Skeletal muscle tissue (tissue), 4 donors: Measurements from ENCODE around the gene EPHB1. TPM values are rescaled to one million over a fixed set of nuclear protein-coding genes. Genes with fewer than 3 reads are reported as not detected.

Source experiments
- H3K27ac ChIP-seq: one replicate; pipeline ENCODE4 v1.7.0; 2013; ENCODE audit warnings: mild to moderate bottlenecking, low read depth, low read length, inconsistent platforms
- H3K27me3 ChIP-seq, 3 donors: one replicate each; pipeline ENCODE4 v1.7.0; 2013; ENCODE audit warnings: low read length in 3 of 3; ENCODE audit not compliant: control insufficient read depth in 3 of 3, insufficient read depth in 3 of 3
- H3K36me3 ChIP-seq, 3 donors: one replicate each; pipeline ENCODE4 v1.7.0; 2013; ENCODE audit warnings: low read length in 3 of 3; ENCODE audit not compliant: control insufficient read depth in 3 of 3, insufficient read depth in 3 of 3
- H3K4me1 ChIP-seq, 3 donors: one replicate each; pipeline ENCODE4 v1.7.0; 2013; ENCODE audit warnings: low read length in 3 of 3, mild to moderate bottlenecking in 3 of 3; ENCODE audit not compliant: control insufficient read depth in 3 of 3, insufficient read depth in 3 of 3
- H3K4me3 ChIP-seq, 3 donors: one replicate each; pipeline ENCODE4 v1.7.0; 2013; ENCODE audit warnings: low read length in 3 of 3
- H3K9ac ChIP-seq, 3 donors: one replicate each; pipeline ENCODE4 v1.7.0; 2013; ENCODE audit warnings: low read length in 3 of 3, mild to moderate bottlenecking in 3 of 3, moderate library complexity in 2 of 3, low read depth in 1 of 3
- H3K9me3 ChIP-seq, 3 donors: one replicate each; pipeline ENCODE4 v1.7.0; 2013; ENCODE audit warnings: low read length in 3 of 3; ENCODE audit not compliant: control insufficient read depth in 3 of 3
- total RNA-seq: library from RNA; depleted of rRNA; stranded (reverse); fragments of >200 nt; gene quantifications from one replicate; pipeline ENCODE4 v1.2.3, GENCODE V29; 2014
- donor health status: Osteomylitis.

The EPHB1 gene
- total RNA-seq, 1 donor from 2014 or later: 5.7 TPM

DNA sequence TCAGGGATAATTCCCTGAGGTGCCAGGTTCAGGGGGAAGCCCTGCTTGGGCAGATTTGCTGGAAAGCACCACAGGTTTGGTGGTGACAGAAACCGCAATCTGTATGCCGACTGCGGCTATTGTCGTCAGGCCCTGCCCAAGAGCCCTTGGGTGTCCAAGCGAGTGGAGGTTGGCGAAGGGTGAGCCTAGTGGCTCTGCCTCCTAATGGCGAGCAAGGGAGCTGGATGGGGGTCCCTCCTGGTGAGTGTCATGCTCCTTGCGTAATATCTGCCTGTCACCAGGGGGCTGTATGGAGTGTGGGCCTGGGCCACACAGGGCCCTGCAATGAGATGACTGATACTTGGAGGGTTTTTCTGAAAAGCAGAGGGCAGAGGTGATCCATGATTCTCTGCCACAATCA lies 101.6 kb downstream of the EPHB1 start:
- Histone ChIP-seq H3K27me3 (no peaks in the 10 kb centered on the region), H3K36me3 (no peaks in the 10 kb centered on the region), H3K4me3 (no peak overlapping the region), H3K27ac (no peak overlapping the region), H3K9me3 (no peaks in the 10 kb centered on the region), H3K4me1 (peaks cover 0 to 24% (median 9%) of the 10 kb centered on the region in 3 donors), H3K9ac (no peak overlapping the region)

DNA sequence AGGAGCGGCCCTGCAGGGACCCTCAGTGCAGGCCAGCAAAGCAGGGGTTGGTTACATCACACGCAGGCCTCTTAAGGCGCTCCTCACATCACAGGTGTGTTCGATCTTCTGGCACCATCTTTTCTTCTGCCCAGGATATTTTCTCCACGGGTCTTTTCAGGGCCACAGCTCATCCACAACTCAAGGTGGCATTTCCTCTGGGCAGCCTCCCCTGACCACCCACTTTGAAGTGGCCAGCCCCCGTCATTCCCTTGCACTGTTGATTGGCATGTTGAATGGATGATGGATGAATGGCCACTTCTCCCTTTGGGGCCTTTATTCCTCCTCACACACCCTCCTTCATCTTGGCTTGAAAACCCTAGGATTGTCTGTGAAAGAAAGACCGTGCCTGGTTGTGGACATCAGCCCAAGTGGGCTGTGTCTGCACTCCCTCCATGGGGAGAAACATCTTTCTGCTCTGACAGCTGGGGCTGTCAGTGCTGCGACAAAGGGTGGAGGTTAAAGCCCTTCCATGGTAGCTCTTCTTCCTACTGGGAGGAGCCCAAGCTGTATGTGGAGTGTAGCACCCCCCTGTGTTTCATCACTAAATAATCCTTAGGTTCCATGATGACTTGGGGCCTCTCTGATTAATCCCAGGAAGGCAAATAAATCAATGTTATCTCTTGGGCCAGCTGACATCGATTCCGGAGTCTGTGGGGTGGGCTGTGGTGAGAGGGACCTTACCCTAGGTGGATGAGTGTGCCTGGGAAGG lies 102.5 kb downstream of the EPHB1 start:
- Histone ChIP-seq H3K36me3 (no peaks in the 10 kb centered on the region), H3K27me3 (no peaks in the 10 kb centered on the region), H3K4me1 (peaks cover 0 to 24% (median 9%) of the 10 kb centered on the region in 3 donors), H3K27ac (no peak overlapping the region), H3K4me3 (no peak overlapping the region), H3K9ac (no peak overlapping the region), H3K9me3 (no peaks in the 10 kb centered on the region)

DNA sequence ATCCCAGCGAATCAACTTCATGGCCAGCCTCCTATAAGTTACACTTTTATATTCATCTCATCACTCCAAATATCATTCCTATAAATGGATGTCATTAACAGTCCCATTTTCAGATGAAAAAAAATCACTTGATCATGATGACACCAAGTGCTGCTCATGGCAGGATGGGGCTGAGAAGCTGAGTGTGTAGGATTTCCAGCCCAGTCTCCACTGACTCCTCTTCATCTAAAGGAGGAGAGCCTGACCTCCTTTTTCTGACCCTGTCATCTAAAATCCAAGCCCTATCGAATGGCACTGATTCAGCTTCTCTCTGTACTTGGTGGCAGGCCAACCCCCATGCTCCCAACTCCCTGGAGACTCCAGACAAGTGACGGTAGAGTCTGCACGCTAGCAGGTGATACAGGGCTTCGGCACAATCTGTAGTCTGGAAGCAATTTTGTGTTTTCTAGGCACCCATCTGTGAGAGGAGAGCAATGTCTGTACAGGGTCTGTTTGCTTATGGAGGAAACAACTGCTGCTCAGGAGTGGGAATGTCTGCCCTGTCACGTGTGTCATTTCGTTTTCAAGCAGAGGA lies 103.2 kb downstream of the EPHB1 start:
- no peaks in the 10 kb centered on the region for H3K9me3 ChIP-seq
- H3K27me3 ChIP-seq: no peaks in the 10 kb centered on the region
- H3K9ac ChIP-seq: no peak overlapping the region
- H3K36me3 ChIP-seq: no peaks in the 10 kb centered on the region
- no peak overlapping the region for H3K27ac ChIP-seq
- H3K4me1 ChIP-seq: peaks cover 0 to 24% (median 9%) of the 10 kb centered on the region in 3 donors
- no peak overlapping the region for H3K4me3 ChIP-seq

DNA sequence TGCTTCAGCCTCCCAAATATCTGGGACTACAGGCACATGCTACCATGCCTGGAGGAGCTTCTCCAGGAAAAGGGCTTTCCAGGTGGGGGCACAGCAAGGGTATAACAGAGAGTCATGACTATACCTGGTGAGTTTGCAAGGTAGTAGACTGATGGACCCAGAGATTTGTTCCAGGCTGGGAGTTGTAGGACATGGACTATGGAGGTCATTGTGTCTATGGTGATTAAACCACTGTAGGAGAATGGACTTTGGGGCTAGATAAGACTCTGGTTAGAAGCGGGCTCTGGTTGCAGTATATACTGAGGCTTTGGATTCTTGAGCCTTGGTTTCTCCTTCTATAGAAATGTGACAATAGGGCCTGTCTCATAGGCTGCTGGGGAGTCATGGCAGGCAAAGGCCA lies 104.7 kb downstream of the EPHB1 start:
- Histone ChIP-seq H3K9ac (no peak overlapping the region), H3K27me3 (no peaks in the 10 kb centered on the region), H3K4me3 (no peak overlapping the region), H3K36me3 (no peaks in the 10 kb centered on the region), H3K4me1 (peaks cover 8 to 34% (median 14%) of the 10 kb centered on the region in 3 donors), H3K27ac (no peak overlapping the region), H3K9me3 (no peaks in the 10 kb centered on the region)

DNA sequence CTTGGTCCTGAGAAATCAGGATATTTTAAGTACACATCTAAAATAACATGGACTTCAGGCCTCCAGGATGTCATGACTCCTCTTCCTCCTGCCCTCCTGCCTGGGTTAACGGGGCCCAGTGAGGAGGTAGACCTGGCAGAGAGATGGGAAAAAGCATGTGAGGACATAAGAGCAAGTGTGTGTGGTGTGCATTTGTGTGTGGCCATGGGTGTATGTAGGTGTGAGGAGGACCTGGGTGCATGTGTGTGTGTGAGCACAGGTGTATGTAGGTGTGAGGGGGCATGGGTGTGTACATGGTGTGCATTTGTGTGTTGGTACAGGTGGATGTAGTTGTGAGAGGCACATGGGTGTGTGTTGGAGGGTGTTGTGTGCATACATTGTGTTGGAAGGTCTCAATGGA lies 105.4 kb downstream of the EPHB1 start:
- Histone ChIP-seq H3K27ac (no peak overlapping the region), H3K4me3 (no peak overlapping the region), H3K4me1 (peaks cover 15 to 41% (median 17%) of the 10 kb centered on the region in 3 donors), H3K9me3 (no peaks in the 10 kb centered on the region), H3K9ac (no peak overlapping the region), H3K36me3 (no peaks in the 10 kb centered on the region), H3K27me3 (no peaks in the 10 kb centered on the region)

DNA sequence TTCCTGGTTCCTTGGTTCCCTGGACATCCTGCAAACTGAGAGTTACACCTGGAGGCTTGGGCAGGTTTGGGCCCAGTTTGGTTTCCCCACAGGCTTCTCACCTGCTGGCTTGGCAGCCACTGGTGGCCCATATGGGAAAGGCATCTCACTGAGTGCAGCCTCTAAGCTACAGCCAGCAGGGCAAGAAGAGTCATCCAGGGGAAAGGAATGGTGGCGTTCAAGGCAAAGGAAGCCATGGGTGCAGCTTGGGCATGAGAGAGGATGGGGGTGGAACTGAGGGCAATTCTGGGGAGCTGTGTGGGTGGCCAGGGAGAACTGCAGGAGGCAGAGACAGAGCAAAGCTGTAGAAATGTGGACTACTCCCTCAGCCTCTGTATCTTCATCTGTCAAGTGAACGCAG lies 106.4 kb downstream of the EPHB1 start:
- no peak overlapping the region for H3K9ac ChIP-seq
- H3K9me3 ChIP-seq: no peaks in the 10 kb centered on the region
- no peaks in the 10 kb centered on the region for H3K36me3 ChIP-seq
- H3K4me1 ChIP-seq: peaks cover 16 to 42% (median 17%) of the 10 kb centered on the region in 3 donors
- H3K27ac ChIP-seq: no peak overlapping the region
- no peaks in the 10 kb centered on the region for H3K27me3 ChIP-seq
- H3K4me3 ChIP-seq: no peak overlapping the region

DNA sequence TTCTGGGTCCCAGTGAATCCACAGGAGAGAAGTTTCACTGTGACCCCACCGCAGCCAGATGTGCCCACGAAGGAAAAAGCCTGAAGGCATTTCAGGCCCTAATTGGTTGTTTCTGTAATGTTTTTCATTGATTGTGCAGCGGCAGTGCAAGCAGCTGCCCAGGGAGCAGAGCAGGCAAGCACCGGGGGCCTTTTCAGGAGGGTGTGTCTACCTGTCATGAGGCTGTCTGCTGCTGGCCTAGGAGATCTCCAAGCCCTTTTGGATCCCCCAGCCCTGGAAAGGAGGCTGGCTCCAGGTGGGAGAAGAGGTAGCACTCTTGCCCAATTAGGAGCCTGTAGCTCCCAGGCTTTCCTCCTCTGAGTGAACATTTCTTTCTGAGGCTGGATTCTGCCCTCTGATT lies 108.8 kb downstream of the EPHB1 start:
- Histone ChIP-seq H3K9ac (no peak overlapping the region), H3K4me3 (no peak overlapping the region), H3K27me3 (no peaks in the 10 kb centered on the region), H3K36me3 (no peaks in the 10 kb centered on the region), H3K4me1 (peaks cover 10 to 26% (median 16%) of the 10 kb centered on the region in 3 donors), H3K27ac (no peak overlapping the region), H3K9me3 (no peaks in the 10 kb centered on the region)

DNA sequence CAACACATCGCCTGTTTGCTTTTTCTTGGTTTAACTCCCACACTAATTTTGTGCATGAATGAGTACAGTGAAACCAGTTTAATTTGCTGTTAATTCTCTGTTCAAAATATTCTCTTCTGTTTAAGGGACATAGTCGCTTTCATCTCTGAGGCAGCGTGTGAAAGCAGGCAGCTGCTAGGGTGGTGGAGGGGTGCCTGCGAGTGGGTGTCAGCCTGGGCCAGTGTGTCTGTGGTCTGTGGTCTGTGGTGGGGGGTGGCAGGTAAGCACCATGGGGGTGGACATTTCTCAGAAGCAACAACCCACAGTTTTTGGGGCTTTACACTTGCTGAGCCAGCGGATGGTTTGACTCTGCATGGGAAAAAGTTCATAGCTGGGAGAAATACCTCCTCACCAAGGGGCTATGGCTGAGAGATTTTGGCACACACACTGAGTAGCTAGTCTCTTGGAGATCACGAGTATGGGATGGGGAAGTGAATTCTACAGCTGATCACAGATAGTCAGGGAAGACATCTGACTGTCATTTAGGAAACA lies 109.2 kb downstream of the EPHB1 start:
- H3K9ac ChIP-seq: no peak overlapping the region
- no peak overlapping the region for H3K4me3 ChIP-seq
- H3K27me3 ChIP-seq: no peaks in the 10 kb centered on the region
- H3K36me3 ChIP-seq: no peaks in the 10 kb centered on the region
- H3K27ac ChIP-seq: no peak overlapping the region
- H3K9me3 ChIP-seq: no peaks in the 10 kb centered on the region
- peaks cover 8 to 21% (median 16%) of the 10 kb centered on the region in 3 donors for H3K4me1 ChIP-seq

DNA sequence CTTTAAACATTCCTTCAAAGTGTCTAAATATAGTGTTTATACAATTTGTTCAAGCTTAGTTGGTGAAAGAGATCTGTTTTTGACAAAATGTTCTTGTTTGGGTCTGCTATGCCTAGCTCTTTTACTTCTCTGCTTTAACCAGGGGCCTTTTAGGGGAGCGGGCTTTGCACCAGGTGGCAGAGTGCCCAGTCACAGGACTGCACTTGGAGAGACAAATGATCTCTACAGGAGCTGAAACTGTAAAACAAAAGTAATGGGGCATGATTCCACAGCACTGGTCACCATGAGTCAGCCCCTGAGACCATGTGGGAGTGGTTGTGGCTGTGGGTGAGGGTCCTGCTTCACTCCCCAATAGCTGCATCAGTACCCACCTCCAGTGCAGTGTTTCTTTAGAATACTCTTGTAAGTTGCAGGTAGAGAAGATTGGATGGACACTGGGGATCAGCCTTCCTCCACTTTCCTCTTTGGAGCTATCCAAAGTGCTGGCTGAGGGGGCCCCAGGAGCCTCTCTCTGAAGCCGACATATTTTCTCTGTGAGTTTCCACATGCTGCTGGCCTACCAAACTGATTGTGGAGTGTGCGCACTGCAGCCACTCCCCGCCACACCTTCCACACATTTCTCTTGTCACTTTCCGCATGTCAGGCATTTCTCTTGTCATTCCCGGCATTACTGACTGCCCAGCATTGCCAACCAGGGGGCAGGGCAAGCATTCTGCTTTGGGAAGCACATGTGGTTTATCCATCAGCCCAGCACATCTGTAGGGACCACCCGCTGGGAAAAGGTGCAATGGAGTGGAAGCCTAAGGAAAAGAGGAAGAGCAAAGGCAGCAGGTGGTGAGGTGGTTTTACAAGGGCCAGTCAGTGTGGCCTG lies 110.0 kb downstream of the EPHB1 start:
- H3K9me3 ChIP-seq: no peaks in the 10 kb centered on the region
- H3K36me3 ChIP-seq: no peaks in the 10 kb centered on the region
- no peak overlapping the region for H3K4me3 ChIP-seq
- H3K9ac ChIP-seq: no peak overlapping the region
- peaks cover 8 to 21% (median 16%) of the 10 kb centered on the region in 3 donors for H3K4me1 ChIP-seq
- H3K27me3 ChIP-seq: no peaks in the 10 kb centered on the region
- no peak overlapping the region for H3K27ac ChIP-seq

DNA sequence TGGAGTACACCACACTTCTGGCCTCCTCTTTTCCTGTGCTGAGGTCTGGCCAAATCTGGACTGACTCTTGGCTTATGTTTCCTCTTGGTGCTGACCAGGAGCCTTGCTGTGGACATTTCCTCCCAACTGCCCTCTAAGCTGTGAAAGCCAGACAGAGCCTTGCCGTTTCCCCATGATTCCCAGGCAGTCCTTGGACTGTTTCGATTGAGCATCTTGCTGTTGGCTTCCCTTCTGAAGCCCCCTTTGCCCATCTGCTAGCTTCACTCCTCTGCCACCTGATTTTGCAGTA lies 110.5 kb downstream of the EPHB1 start:
- Histone ChIP-seq H3K9me3 (no peaks in the 10 kb centered on the region), H3K27ac (no peak overlapping the region)

More for the DNA sequence above, 110.5 kb downstream of the EPHB1 start:
- Histone ChIP-seq H3K36me3 (no peaks in the 10 kb centered on the region), H3K27me3 (no peaks in the 10 kb centered on the region), H3K4me3 (no peak overlapping the region), H3K9ac (no peak overlapping the region), H3K4me1 (peaks cover 8 to 19% (median 16%) of the 10 kb centered on the region in 3 donors)
